CD14-positive monocyte (primary cell): ENCODE measurements around the gene TNFRSF13B. TPM values are rescaled to one million over a fixed set of nuclear protein-coding genes. Genes with fewer than 3 reads are reported as not detected.

Source experiments
- DNase-seq, 3 donors: peaks; one replicate each; pipeline ENCODE4 v3.0.0-alpha.2; 2011 to 2022
- H2AFZ ChIP-seq: 2 replicates; pipeline ENCODE4 v1.6.0; 2012; ENCODE audit warnings: mild to moderate bottlenecking, low read depth, low read length, inconsistent platforms; ENCODE audit not compliant: insufficient read depth, poor library complexity, severe bottlenecking
- H3K27ac ChIP-seq, 2 donors: 1 replicate in 1 of 2; 2 replicates in 1 of 2; pipeline ENCODE4 v1.5.1; 2012 to 2013; ENCODE audit warnings: low read length in 2 of 2, control low read depth in 1 of 2, inconsistent platforms in 1 of 2, low read depth in 1 of 2, mild to moderate bottlenecking in 1 of 2
- H3K27me3 ChIP-seq, 2 donors: one replicate each; pipeline versions ENCODE4 v1.6.0 to v1.6.1; 2011 to 2013; ENCODE audit warnings: low read length in 2 of 2; ENCODE audit not compliant: control insufficient read depth in 2 of 2, insufficient read depth in 2 of 2
- H3K36me3 ChIP-seq, 2 donors: replicated peaks in 1 of 2; 1 replicate in 1 of 2; 2 replicates in 1 of 2; pipeline versions ENCODE4 v1.5.1 to v1.6.1; 2012 to 2013; ENCODE audit warnings: low read length in 2 of 2, control low read depth in 1 of 2, inconsistent platforms in 1 of 2, mild to moderate bottlenecking in 1 of 2; ENCODE audit not compliant: insufficient read depth in 2 of 2, control insufficient read depth in 1 of 2
- H3K4me1 ChIP-seq, 2 donors: 1 replicate in 1 of 2; 2 replicates in 1 of 2; pipeline versions ENCODE4 v1.5.1 to v1.6.1; 2012 to 2013; ENCODE audit warnings: low read length in 2 of 2, control low read depth in 1 of 2, inconsistent platforms in 1 of 2, mild to moderate bottlenecking in 1 of 2, moderate library complexity in 1 of 2; ENCODE audit not compliant: insufficient read depth in 2 of 2, control insufficient read depth in 1 of 2
- H3K4me2 ChIP-seq: replicated peaks from 2 replicates; pipeline ENCODE3; 2012; ENCODE audit warnings: low read length, moderate library complexity, mild to moderate bottlenecking; ENCODE audit not compliant: poor library complexity, severe bottlenecking; ENCODE audit errors: extremely low read depth
- H3K4me3 ChIP-seq, 3 experiments: fragments of 200-600 bp in 1 of 3; sonication (generic) in 1 of 3; replicated peaks in 1 of 3; 1 replicate in 2 of 3; 2 replicates in 1 of 3; pipeline ENCODE4 v1.5.1; 2011 to 2013; ENCODE audit warnings: low read length in 3 of 3, mild to moderate bottlenecking in 3 of 3, control low read depth in 2 of 3, low read depth in 2 of 3, inconsistent platforms in 1 of 3, moderate library complexity in 1 of 3
- H3K79me2 ChIP-seq: 2 replicates; pipeline ENCODE4 v1.6.0; 2012; ENCODE audit warnings: mild to moderate bottlenecking, control low read depth, inconsistent platforms, low read length, moderate library complexity; ENCODE audit not compliant: insufficient read depth
- H3K9ac ChIP-seq: 2 replicates; pipeline ENCODE4 v1.6.0; 2017; ENCODE audit warnings: low read length, mild to moderate bottlenecking; ENCODE audit not compliant: insufficient read depth, poor library complexity, severe bottlenecking
- H3K9me3 ChIP-seq, 2 donors: replicated peaks in 1 of 2; 1 replicate in 1 of 2; 2 replicates in 1 of 2; pipeline versions ENCODE4 v1.5.1 to v1.6.1; 2012 to 2013; ENCODE audit warnings: low read length in 2 of 2, control low read depth in 1 of 2; ENCODE audit not compliant: control insufficient read depth in 1 of 2, insufficient read depth in 1 of 2
- H4K20me1 ChIP-seq: 2 replicates; pipeline ENCODE4 v1.6.0; 2012; ENCODE audit warnings: mild to moderate bottlenecking, low read length, control low read depth, moderate library complexity; ENCODE audit not compliant: insufficient read depth
- H3K27ac Mint-ChIP-seq, 7 donors: one replicate each; pipeline ENCODE4 v1.8.0; 2020; ENCODE audit warnings: mild to moderate bottlenecking in 7 of 7, mixed read lengths in 7 of 7, moderate library complexity in 6 of 7, inconsistent platforms in 2 of 7
- H3K27me3 Mint-ChIP-seq, 3 donors: one replicate each; pipeline ENCODE4 v1.8.0; 2021 to 2022; ENCODE audit warnings: low read depth in 3 of 3, mild to moderate bottlenecking in 3 of 3, mixed read lengths in 3 of 3, moderate library complexity in 3 of 3, inconsistent platforms in 1 of 3
- H3K36me3 Mint-ChIP-seq, 2 donors: one replicate each; pipeline ENCODE4 v1.8.0; 2020; ENCODE audit warnings: mixed read lengths in 2 of 2, inconsistent platforms in 1 of 2, mild to moderate bottlenecking in 1 of 2
- H3K4me1 Mint-ChIP-seq: one replicate; pipeline ENCODE4 v1.8.0; 2020; ENCODE audit warnings: mild to moderate bottlenecking, mixed read lengths
- H3K4me3 Mint-ChIP-seq, 2 donors: one replicate each; pipeline ENCODE4 v1.8.0; 2020; ENCODE audit warnings: mild to moderate bottlenecking in 2 of 2, mixed read lengths in 2 of 2, moderate library complexity in 1 of 2
- H3K9me3 Mint-ChIP-seq, 7 donors: one replicate each; pipeline ENCODE4 v1.8.0; 2020 to 2022; ENCODE audit warnings: mixed read lengths in 7 of 7, mild to moderate bottlenecking in 6 of 7, moderate library complexity in 6 of 7, inconsistent platforms in 2 of 7
- WGBS: methylation state at CpG from one replicate; pipeline ENCODE4 v1.1.5; 2013; ENCODE audit warnings: missing lambda C conversion rate; ENCODE audit not compliant: insufficient coverage; 5-methylcytosine and 5-hydroxymethylcytosine counted together
- intact Hi-C, 2 donors: fragments of 100-400 bp; cut with micrococcal nuclease; formaldehyde crosslinking; loops; one replicate each; pipeline versions ENCODE4 v1.15.0 to v1.15.1; 2023
- polyA plus RNA-seq, 3 donors: library from polyadenylated mRNA; depleted of rRNA in 1 of 3; unstranded in 2 of 3; stranded (reverse) in 1 of 3; fragments of 300-500 nt in 2 of 3; fragments of >200 nt in 1 of 3; fragmentation: Illumina TruSeq in 2 of 3; gene quantifications; 1 replicate in 2 of 3; 2 replicates in 1 of 3; pipeline ENCODE4 v1.2.3, GENCODE V29; 2012 to 2021
- TF ChIP-seq, protein P1 (sequence below): fragments of 200-600 bp; IDR thresholded peaks from one replicate; pipeline ENCODE4 v1.8.0; 2022; ENCODE audit warnings: antibody characterized with exemption, mild to moderate bottlenecking

The TNFRSF13B gene
- polyA plus RNA-seq, 3 donors = 0.21 to 0.47 TPM; not detected in 1

DNA sequence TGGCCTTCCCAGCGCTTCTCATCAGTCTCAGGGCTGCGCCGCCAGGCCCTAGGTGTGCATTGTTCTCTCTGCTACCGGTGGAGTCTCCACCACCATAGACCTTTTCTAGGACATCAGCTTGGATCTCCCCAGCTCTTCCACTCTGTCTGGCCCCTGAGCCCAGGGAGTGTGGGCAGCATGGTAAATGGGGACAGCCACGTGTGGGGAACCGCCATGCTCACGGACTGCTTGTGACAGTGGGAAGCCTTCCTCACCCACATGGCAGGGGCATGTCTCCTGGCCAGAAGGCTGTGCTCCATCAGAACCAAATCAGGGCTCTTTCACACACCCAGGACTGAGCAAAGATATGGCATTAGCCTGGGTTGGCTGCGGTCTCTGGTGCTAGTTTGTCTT, 51.3 kb downstream of the TNFRSF13B start:
- H3K27ac ChIP-seq = no peak overlapping the region
- no peaks in the 10 kb centered on the region for H3K27me3 ChIP-seq
- Mint-ChIP-seq H3K9me3 (peaks cover 0 to 3% (median 0%) of the 10 kb centered on the region in 7 donors), H3K27ac (no peak overlapping the region), H3K4me3 (no peak overlapping the region), H3K27me3 (peaks cover 0 to 3% (median 1%) of the 10 kb centered on the region in 3 donors), H3K36me3 (no peaks in the 10 kb centered on the region), H3K4me1 (no peaks in the 10 kb centered on the region)
- H3K79me2 ChIP-seq = no peaks in the 10 kb centered on the region
- no peak overlapping the region for H3K4me2 ChIP-seq
- H3K4me1 ChIP-seq = no peaks in the 10 kb centered on the region
- H3K4me3 ChIP-seq = no peak overlapping the region
- intact Hi-C loops = no loop called here
- DNase-seq = no peak
- no peak overlapping the region for H3K9ac ChIP-seq
- no peaks in the 10 kb centered on the region for H3K9me3 ChIP-seq
- no peak overlapping the region for H2AFZ ChIP-seq
- 89% methylated on average over 4 of the region's 8 CpGs for WGBS
- H3K36me3 ChIP-seq = no peaks in the 10 kb centered on the region
- TF ChIP-seq, protein P1, sequence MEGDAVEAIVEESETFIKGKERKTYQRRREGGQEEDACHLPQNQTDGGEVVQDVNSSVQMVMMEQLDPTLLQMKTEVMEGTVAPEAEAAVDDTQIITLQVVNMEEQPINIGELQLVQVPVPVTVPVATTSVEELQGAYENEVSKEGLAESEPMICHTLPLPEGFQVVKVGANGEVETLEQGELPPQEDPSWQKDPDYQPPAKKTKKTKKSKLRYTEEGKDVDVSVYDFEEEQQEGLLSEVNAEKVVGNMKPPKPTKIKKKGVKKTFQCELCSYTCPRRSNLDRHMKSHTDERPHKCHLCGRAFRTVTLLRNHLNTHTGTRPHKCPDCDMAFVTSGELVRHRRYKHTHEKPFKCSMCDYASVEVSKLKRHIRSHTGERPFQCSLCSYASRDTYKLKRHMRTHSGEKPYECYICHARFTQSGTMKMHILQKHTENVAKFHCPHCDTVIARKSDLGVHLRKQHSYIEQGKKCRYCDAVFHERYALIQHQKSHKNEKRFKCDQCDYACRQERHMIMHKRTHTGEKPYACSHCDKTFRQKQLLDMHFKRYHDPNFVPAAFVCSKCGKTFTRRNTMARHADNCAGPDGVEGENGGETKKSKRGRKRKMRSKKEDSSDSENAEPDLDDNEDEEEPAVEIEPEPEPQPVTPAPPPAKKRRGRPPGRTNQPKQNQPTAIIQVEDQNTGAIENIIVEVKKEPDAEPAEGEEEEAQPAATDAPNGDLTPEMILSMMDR = no peak
- no peaks in the 10 kb centered on the region for H4K20me1 ChIP-seq

DNA sequence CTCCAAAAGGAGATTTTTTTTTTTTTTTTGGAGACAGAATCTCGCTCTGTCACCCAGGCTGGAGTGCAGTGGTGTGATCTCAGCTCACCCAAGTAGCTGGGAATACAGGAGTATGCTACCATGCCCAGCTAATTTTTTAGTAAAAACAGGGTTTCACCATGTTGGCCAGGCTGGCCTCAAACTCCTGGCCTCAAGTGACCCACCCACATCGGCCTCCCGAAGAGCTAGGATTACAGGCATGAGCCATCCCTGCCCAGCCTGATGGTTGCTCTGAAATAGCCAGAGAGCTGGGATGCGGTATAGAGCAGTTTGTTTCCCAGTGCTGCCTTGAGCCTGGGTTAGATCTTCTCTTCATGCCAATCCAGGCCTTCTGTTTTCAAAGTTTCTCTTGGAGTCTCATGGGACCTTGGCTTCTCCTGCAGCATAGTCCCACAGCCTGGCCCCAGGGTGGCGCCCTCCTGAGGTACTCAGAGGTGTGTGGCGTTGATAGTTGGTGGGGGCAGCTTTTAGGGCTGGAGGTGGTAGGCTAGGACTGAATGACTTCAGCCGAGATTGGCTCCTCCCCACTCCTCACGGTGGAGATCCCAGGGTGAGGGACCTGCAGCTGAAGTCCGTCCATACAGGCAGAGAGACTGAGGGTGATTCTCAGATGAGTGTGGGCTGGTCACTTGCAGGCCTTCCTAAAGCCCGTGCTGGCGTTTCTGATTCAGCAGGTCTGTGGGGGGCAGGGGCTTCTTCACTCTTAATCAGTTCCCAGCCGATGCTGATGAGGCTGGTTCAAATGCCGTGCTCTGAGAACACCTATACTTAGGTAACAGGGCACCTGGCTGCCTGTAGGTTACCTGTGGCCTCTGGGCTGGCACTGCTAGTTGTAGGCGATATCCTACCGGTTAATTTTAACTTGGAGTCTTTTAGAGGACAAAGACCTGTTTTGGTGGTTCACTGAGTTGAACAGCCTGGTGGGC, 52.0 kb downstream of the TNFRSF13B start:
- intact Hi-C loops = no loop called here
- Mint-ChIP-seq H3K27ac (no peak overlapping the region), H3K9me3 (peaks cover 0 to 3% (median 0%) of the 10 kb centered on the region in 7 donors), H3K36me3 (no peaks in the 10 kb centered on the region), H3K27me3 (peaks cover 0 to 3% (median 1%) of the 10 kb centered on the region in 3 donors), H3K4me3 (no peak overlapping the region), H3K4me1 (no peaks in the 10 kb centered on the region)
- H3K9me3 ChIP-seq = no peaks in the 10 kb centered on the region
- WGBS = 95% methylated on average over 7 of the region's 15 CpGs
- H3K4me2 ChIP-seq = no peak overlapping the region
- H3K4me1 ChIP-seq = no peaks in the 10 kb centered on the region
- no peaks in the 10 kb centered on the region for H3K79me2 ChIP-seq
- no peak overlapping the region for H3K9ac ChIP-seq
- TF ChIP-seq, protein P1 = no peak
- no peaks in the 10 kb centered on the region for H4K20me1 ChIP-seq
- DNase-seq = no peak
- no peak overlapping the region for H3K4me3 ChIP-seq
- no peak overlapping the region for H3K27ac ChIP-seq
- H3K27me3 ChIP-seq = no peaks in the 10 kb centered on the region
- H3K36me3 ChIP-seq = no peaks in the 10 kb centered on the region
- no peak overlapping the region for H2AFZ ChIP-seq
